Stimulated activated CD4-positive, alpha-beta T cell treated with anti-CD3 and anti-CD28 coated beads, TNF-alpha, amount 100 ng/mL, for 24 hours (primary cell): ENCODE measurements around the gene SLC38A1.
"Not testable (repeated sequence)": the region's sequence is repeated elsewhere in the genome, so short reads cannot be mapped to it uniquely, and the experiment has no call there.

ENCODE experiments used
- DNase-seq, 3 experiments: peaks; one replicate each; pipeline ENCODE4 v3.0.0-alpha.2; 2020; ENCODE audit warnings: low read depth in 3 of 3

Gene SLC38A1

DNA sequence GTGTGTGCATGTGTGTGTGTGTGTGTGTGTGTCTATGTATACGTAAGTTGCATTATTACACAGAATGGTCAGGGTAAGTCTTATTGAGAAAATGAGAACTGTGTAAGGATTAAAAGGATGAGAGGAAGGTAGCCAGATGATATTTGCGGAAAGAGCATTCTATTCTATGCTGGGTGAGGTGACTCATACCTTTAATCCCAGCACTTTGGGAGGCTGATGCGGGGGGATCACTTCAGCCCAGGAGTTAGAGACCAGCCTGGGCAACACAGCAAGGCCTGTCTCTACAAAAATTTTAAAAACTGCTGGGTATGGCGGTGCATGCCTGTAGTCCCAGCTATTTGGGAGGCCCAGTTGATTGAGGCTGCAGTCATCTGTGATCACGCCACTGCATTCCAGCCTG, 103.7 kb downstream of the SLC38A1 start:
- DNase-seq: no peak

DNA sequence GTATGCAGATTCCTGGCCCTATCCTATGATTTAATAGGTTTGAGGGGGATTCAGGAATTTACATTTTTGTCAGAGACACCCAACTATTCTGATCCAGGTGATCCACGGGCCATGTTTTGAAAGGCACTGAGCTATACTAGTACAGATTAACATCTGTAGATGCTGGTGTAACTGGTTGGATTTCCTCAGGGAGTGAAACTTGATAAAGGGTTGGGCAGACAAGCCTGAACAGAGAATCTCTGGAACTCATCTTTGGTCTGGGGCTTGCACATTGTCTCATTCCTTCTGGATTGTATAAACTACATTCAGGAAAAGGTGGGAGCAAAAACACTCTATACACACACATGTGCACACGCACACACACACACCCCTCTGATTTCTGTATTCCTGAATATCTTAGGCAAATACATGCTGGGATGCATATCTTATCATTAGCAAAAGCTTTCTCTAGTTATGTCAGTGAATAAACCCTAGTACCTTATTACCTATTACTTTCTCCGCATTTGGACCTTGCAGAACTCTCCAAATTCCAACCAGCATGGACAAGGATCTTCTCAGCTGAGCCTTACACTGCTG, 104.6 kb downstream of the SLC38A1 start:
- DNase-seq: no peak

DNA sequence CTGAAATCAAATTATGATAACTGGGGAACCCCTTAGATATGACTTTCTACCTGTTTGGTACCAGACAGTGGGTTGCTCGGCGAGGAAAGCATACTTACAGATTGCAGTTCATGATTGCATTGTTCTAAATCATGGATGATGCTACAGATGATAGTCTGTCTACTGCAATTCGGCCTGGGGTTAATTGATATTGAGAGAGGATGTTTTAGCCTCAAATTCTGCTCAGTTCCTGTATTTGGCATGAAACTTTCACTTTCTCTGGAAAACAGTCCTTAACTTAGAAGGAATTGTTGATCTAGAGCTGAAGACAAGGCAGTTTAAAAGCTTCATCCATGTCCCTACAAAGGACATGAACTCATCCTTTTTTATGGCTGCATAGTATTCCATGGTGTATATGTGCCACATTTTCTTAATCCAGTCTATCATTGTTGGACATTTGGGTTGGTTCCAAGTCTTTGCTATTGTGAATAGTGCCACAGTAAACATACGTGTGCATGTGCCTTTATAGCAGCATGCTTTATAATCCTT, 106.2 kb downstream of the SLC38A1 start:
- DNase-seq: not testable (repeated sequence)

DNA sequence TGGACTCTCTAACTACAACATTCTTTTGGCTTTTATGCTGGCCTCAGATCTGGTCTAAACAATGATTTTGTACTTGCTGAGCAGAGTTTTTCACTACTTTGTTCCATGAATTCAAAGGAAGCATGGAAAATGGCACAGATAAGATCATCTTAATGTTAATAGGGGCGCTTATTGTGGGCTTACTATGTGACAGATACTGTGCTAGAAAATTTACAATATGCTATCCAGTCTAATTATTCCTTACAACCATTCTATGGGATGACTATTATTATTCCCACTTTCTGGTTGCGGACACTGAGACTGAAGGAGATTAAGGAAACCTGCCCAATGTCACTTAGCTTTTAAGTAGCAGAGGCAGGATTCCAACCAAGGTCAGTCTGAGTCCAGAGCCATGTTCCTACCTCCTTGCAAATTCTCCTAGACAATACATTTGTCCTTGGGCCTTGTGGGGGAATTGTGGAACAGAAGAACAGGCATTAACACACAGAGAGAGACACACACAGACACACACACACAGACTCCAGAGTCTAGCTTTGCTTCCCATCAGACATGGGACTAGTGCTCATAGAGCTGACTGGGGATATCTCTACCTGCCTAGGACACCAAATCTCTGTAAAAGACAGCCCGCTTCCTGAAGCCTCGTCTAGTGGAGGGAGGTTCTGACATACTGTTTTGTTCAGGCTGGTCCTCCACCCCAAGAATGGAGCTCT, 107.7 kb downstream of the SLC38A1 start:
- no peak for DNase-seq

DNA sequence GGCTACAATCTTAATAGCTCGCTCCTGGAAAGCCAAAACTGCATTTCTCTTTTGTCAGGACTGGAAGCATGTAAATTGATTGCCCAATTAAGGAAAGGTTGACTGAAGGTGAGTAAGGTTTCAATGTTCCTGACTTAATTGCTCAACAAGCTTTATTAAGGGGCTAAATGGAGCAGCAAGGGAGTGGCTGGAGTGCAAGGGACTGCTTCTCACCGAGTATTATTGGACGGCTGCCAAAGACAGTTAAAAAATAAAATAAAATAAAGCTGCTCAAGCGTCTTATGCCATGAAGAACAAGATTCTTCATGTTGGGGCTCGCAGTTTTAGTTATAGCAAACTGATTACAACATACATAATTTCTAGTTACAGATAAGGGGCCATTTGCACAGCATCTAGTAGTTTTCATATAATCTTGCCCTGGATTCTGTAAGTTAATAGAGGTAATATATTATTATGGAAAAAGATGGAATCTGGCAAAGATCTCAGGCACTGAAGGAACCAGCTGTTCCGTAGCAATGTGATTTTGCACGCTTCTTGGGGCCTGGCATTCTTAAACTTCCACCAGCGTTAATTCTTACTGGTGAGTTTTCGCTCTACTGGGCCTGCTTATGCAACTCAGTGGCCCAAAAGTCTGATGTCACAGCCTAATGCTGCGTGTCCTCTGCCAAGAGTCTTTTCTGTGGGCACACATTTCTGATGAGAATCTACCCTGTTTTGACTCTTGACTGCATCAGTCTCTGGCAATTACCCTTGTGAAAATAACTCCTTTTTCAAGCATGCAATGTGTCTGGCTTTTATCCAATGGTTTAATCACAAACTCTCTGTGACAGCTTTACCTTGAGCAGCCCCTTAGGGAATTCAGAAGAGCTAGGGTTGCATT, 108.5 kb downstream of the SLC38A1 start:
- DNase-seq: no peak

DNA sequence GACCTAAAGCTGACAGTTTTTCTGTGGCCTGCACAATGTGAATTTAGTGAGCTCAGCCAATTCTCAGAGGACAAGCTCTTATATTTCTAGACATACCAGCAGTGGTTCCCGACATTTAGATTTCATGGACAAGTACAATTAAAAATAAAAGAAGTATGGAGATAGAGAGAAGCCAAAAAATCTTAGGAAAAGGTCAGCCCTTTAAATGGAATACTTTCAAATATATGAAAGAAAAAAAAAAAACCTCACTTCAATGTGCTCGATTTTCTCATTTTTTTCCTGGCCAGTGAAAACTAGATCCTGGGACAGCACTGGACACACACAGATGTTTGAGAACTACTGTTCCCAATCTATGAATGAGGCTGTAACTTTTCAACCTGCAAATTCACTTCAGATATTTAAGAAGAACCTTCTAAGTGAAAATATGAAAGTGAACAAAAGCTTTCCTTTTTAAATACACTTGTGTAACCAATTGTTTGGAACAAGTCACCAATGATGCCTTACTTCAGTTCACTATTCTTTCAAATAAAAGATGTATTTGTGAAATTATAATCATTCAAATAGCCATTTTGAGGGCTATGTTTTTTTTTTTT, 109.4 kb downstream of the SLC38A1 start:
- DNase-seq: no peak

DNA sequence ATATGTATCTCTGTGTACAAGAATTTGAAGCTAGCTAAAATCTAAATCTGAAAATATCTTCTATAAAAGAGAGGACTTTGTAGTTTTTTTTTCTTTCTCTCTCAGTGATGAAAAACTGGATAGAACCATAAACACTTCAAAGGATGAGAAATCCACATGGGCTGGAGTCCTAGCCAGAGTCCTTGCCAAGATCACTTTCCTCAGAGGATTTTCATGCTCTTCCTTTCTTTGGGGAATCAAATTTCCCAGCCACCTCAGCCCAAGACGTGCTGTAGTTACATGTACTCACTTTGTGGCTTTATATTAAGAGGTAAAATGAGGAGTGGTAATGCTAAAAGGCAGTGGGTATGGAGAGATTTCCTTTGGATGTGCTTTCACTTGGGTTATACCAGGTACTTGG, 110.3 kb downstream of the SLC38A1 start:
- no peak for DNase-seq

DNA sequence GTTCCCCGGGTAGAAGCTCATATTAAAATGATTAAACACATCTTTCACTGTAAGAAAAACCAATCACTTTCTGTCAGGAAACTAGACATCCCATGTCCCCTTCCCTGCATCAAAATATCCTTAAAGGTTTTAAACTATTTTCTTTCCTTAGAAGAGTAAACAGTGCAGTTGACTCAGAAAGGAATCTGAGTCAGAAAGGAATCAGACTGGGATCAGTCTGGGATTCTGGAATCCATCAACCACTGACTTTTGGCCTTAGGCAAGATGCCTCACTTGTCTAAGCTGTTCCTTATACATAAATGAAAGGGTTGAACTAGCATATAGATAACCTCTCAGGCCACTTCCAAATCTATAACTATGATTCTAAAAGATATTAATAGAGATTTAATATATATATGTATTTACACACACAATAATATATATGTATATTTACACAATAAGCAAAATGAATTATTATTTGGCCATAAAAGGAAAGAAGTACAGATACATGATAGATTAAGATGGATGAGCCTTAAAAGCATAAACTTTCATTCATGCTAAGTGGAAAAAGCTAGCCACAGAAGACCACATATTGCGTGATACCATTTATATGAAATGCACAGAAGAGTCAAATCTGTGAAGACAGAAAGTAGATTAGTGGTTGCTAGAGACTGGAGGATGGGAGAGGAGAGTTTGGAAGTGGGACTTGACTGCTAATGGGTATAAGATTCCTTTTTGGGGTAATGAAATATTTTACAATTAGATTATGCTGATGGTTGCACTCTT, 114.4 kb downstream of the SLC38A1 start:
- no peak for DNase-seq

DNA sequence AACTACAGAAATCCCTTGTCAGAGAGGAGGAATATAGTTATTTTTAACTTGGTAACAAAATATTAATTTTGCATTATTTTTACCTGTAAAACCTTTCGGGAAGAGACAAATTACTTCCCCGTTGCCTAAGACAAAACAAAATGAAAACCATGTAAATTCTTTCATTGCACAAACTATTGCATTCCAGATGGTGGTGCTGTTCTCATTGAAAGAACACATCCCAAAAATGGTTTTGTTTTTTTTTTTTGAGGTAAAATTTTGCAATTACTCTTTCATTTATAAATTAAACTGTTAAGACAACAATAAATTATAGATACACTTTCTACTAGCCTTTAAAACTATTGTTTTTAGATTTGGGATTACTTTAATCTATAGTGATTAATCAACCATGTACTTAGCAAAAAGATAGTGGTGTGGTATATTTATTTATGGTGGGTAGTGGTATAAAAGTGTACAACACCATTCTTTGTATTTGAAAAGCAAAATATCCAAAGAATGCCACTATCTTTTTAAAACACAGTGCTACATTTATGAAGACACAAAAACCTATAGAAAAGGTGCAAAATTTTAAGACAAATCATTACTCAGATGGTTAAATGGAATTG, 115.5 kb downstream of the SLC38A1 start:
- no peak for DNase-seq

DNA sequence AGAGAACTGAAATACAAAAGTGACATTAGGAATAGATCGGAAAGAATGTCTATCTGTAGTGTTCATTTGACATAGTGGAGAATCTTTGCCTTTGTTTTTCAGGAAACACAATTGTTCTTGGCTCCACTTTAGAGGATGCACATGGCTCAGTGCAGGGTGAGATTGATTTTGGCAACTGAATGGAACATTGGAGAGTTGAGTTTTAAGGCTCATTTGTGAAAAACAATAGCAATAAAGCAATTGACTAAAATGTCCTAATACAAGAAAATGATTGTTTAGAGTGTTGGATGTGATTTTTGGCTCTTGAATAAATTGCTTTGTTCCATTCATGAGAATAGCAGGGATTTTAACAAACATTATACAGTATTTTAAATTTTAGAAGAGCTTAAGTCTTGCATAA, 116.4 kb downstream of the SLC38A1 start:
- no peak for DNase-seq

DNA sequence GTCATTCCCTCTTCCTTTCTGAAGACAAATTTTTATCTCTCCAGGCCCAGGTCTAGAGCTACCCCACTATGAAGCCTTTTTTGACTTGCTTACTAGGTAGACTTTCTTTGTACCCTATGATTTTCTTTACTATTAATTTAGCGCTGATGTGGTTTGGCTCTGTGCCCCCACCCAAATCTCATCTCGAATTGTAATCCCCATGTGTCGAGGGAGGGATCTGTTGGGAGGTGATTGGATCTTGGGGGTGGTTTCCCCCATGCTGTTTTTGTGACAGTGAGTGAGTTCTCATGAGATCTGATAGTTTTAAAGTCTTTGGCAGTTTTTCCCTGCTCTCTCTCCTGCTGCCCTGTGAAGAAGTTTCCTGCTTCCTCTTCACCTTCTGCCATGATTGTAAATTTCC, 118.1 kb downstream of the SLC38A1 start:
- DNase-seq: no peak

DNA sequence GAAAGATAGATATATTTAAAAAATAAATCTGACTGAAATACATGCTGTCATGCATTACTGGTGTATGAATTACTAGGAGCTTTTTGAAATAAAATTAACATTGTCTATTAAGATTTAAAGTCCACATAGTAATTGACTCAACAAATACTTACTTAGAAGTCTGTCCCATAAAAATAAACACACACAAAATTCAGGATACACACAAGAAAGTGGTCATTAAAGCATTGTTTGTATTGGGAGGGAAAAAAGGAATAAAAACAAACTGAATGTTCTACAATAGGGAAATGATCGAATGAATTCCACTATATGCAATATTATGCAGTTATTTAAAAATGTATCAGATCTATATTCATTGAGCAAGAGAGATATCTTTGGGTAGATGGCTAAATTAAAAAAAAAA, 118.9 kb downstream of the SLC38A1 start:
- no peak for DNase-seq

DNA sequence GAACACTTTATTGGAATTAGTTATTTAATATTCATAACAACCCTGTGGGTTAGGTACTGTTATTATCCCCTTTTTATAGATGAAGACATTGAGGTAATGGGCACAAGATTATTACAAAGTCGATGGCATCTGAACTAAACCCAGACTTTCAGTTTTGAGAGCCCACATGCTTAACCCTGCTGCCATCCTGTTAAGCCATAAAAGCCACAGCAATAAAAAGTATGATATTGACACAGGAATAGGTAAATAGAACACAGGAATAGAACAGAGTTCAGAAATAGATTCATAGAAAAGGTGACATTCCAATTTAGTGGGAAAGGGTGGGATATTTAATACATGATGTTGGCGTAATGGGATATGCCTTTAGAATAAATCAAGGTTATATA, 119.8 kb downstream of the SLC38A1 start:
- no peak for DNase-seq

DNA sequence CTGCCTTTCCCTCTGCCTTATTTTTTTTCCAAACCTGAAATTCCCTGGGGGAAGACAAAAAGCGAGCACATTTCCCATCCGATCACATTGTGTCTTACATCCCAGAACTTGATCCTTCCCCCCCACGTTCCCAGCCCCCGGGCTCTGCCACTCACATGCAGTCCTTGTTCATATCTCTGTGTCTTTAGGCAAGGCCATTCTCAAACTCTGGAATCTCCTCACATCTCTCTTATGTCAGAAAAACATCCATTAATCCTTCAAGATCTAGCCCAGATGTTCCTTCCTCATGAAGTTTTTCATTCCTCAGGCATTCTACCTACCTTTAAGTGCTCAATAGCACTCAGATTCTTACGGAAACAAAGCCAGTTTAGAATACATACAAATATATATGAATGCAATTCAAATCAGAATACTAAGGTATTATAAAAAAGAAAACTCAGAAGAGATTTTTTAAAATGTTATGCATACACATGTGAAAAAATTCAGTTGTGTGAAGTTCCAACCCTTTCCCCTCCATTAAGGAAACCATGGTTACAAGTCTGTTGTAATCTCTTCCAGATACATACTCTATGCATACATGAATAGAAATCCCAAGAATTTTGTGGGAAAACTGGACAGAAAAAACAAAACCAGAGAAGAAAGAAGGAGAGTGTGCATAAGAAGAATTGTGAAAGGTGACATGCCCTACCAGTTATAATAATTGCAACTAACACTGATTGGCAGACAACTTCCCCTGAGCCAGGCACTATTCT, 120.3 kb downstream of the SLC38A1 start:
- no peak for DNase-seq

DNA sequence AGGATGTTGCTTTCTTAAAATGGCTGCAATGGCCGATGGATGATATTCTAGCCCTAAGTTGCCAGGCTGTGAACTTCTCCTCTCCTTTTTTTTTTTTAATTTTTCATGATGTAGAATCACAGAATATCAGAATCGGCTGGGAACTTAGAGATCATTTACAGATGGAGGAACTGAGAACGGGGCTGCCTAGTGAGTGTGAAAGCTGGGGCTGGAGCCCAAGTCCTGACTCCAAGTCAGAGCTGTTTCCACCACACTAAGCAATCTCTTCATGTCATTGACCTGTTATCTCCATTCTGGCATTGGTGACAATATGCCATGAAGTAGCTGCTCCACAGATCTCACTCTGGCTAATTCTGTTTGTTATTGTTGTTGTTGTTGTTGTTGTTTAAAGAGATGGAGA, 121.7 kb downstream of the SLC38A1 start:
- no peak for DNase-seq

DNA sequence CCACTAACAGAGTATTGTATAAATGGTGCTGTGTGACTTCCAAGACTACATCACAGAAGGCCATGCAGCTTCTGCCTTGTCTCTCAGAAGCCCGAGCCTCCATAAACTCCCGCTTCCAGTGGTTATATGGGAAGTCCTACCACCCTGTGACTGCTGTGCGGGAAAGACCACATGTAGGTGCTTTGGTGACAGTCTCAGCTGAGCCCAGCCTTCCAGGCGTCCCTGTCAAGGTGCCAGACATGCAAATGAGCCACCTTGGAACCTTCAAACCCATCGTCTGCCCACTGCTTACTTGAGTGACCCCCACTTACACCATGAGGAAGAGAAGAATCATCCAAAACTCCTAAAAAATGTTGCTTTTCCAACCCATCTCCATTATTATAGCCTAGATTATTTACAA, 123.0 kb downstream of the SLC38A1 start:
- no peak for DNase-seq

DNA sequence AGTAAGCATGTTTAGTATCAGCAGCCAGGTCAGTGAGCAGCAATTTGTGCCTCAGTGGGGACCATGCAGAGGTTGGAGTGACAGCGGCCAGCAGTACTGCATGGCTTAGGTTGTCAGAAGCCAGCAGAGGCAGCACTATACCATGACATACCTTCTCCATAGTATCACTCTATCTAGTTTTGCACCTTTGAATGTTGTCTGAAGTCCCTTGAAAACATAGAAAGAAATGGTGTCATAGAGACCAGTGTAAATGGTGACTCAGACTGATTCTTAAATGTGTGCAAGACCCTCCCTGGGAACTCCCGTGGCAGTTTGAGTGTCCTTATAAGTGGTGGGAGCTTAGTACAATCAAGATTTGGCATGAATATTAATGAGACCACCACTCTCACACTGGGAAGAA, 124.4 kb downstream of the SLC38A1 start:
- no peak for DNase-seq

DNA sequence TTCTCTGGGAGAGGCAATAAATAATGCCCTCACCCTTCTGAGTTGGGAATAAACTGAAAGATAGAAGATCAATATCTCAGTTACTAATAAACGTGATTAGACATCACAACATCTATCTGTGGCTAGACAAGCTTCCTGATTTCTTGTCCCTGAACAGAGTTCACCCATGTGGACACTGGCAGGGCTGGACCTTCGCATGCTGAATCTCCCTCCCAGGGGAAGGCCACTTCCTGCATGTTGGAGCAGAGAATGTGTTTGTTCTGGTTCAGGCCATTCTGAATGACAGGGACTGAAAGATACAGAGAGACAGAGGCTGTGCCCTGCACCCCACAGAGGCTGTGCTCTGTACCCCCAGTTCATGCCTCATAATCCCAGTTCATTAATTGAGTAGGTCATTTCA, 132.6 kb downstream of the SLC38A1 start:
- DNase-seq: no peak

DNA sequence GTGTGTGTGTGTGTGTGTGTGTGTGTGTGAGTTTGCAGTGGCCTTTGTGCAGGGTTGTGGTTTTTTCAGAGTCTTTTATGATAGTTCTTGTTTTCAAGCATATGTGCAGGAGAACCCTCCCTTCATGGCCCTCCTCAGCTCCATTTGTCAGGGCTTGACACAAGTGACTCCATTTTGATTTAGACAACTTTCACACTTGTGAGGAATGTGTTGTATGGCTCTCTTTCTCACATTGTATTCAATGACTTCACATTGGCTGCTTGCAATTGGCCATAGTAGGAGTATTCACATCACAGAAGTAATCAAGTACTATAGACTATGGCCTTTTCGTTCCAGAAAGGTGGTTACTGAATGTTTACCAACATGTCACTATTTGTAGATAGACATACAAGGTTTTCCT, 133.1 kb downstream of the SLC38A1 start:
- DNase-seq: no peak

DNA sequence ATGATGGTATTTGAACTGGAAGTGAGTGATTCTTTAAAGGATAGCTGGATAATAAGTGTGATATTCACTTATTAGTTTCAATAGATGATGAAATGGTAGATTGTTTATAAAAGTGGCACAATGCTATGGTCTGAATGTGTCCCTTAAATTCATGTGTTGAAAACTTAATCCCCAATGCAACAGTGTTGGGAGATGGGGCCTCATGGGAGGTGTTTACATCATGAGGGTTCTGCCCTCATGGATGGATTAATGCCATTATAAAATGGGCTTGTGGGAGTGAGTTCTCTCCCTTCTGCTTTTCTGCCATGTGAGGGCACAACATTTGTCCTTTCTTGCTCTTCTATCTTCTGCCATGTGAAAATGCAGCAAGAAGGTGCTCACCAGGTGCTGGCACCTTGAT, 134.0 kb downstream of the SLC38A1 start:
- DNase-seq: no peak
